GM23248 (cell line): Measurements from ENCODE around the gene MSANTD1.

Experiments
- EZH2 ChIP-seq: fragments of 200-600 bp; sonication (generic); IDR thresholded peaks from 2 replicates; pipeline ENCODE4 v1.6.1; 2018; ENCODE audit warnings: antibody characterized with exemption, mild to moderate bottlenecking; ENCODE audit not compliant: insufficient read depth, poor library complexity, severe bottlenecking
- EZH2phosphoT487 ChIP-seq: fragments of 200-600 bp; sonication (generic); IDR thresholded peaks from 2 replicates; pipeline ENCODE4 v1.6.1; 2018; ENCODE audit warnings: antibody characterized with exemption, moderate library complexity, mild to moderate bottlenecking, low read depth; ENCODE audit not compliant: insufficient read depth

- no peak for TF ChIP-seq EZH2
- no peak for TF ChIP-seq EZH2phosphoT487
These were observed 8.9 kb downstream of the MSANTD1 start for GRCh38 chr4:3257556-3258482.
